ENCODE results near the gene HMCN1. TPM values are rescaled to one million over a fixed set of nuclear protein-coding genes. Genes with fewer than 3 reads are reported as not detected.

Gene HMCN1
- total RNA-seq, 3 donors from 2014 or later, result 2.0 to 8.6 (median 3.4) TPM

DNA sequence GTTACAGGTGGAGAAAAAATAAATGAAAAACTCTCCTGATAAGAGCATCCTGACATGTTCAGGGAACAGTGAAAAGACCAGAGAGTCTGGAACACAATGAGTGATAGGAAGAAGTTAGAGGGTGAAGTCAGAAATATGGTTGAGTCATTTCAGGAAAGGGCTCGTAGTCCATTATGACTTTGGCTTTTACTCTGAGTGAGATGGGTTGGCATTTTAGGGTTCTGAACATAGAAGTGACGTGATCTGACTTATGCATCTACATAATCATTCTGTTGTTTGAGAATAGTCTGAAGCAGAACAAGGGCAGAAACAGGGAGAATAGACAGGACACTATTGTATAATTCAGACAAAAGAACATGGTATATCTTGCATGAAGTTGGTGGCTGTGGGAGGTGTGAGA lies 5.8 kb downstream of the HMCN1 start:
- no peak overlapping the region for H3K4me3 ChIP-seq
- intact Hi-C loops (cut with DNase I, micrococcal nuclease), result no loop called here
- no peaks in the 10 kb centered on the region for H3K36me3 ChIP-seq (ENCODE audit: low read depth)
- DNase-seq, result no peak
- no peaks in the 10 kb centered on the region for H3K9me3 ChIP-seq
- TF ChIP-seq, protein P1, sequence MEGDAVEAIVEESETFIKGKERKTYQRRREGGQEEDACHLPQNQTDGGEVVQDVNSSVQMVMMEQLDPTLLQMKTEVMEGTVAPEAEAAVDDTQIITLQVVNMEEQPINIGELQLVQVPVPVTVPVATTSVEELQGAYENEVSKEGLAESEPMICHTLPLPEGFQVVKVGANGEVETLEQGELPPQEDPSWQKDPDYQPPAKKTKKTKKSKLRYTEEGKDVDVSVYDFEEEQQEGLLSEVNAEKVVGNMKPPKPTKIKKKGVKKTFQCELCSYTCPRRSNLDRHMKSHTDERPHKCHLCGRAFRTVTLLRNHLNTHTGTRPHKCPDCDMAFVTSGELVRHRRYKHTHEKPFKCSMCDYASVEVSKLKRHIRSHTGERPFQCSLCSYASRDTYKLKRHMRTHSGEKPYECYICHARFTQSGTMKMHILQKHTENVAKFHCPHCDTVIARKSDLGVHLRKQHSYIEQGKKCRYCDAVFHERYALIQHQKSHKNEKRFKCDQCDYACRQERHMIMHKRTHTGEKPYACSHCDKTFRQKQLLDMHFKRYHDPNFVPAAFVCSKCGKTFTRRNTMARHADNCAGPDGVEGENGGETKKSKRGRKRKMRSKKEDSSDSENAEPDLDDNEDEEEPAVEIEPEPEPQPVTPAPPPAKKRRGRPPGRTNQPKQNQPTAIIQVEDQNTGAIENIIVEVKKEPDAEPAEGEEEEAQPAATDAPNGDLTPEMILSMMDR (IDR thresholded peaks at IDR 0.05), result no peak
- ATAC-seq, result no peak
- H3K4me1 ChIP-seq (ENCODE audit: low read depth), result no peaks in the 10 kb centered on the region

DNA sequence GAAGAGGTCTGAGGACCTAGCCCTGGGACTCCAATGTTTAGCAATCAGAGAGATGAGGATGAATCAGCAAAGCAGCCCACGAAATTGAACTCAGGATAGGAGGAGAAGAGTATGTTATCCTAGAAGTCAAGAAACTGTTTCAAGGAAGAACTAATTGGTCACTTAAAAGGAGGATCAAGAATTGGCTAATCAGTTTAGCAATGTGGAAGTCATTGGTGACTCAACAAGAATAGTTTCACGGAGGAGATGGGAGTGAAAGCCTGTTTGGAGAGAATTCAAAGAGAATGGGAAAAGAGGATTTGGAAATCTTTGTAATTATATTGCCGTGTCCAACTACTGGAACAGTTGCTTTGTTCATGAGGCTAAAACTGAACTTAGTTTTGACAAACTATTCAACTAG lies 7.4 kb downstream of the HMCN1 start:
- Histone ChIP-seq H3K9me3 (no peaks in the 10 kb centered on the region), H3K4me3 (no peak overlapping the region), H3K36me3 (ENCODE audit: low read depth) (no peaks in the 10 kb centered on the region), H3K4me1 (ENCODE audit: low read depth) (no peaks in the 10 kb centered on the region)
- intact Hi-C loops (cut with DNase I, micrococcal nuclease), result no loop called here
- no peak for ATAC-seq
- no peak for DNase-seq
- TF ChIP-seq, protein P1 (IDR thresholded peaks at IDR 0.05), result no peak

DNA sequence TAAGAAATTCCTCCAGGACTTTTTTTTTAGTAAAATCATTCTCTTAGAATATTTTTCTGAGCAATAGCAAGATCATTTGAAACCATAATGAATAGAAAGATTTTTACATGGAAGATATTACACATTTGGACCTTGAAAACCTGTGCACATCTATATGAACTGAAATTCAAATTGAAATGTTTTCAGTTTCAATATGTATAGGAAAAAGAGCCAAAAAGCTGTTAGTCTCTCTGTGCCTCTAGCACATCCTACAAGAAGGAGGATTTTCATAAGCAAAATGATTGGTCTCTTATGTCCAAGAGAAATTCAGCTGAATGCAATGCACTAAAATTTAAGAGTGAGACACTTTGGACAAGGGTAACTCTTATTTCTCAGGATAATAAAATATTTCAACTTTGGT lies 8.2 kb downstream of the HMCN1 start:
- intact Hi-C loops (cut with DNase I, micrococcal nuclease), result no loop called here
- Histone ChIP-seq H3K4me1 (ENCODE audit: low read depth) (no peaks in the 10 kb centered on the region), H3K4me3 (no peak overlapping the region), H3K36me3 (ENCODE audit: low read depth) (no peaks in the 10 kb centered on the region), H3K9me3 (no peaks in the 10 kb centered on the region)
- TF ChIP-seq, protein P1 (IDR thresholded peaks at IDR 0.05), result no peak
- ATAC-seq (no peak), DNase-seq (no peak)

DNA sequence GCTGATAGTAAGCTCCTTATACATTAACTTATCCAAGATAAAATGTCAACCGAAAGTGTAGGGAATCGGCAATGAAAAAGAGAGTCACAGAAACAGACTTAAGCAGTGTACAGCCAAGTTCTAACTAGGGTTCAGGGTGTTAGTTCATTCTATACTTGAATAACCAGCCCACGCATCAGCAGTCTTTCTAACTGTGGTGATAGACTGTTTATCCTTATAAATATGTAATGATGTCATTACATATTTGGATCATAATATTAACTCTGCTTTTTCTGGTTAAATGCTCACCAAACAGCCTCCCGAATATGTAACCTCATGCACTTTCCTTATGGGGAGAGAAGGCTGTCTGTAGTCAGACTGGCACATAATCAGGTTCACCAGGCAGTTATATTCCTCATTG lies 11.0 kb downstream of the HMCN1 start:
- no peak for ATAC-seq
- H3K4me1 ChIP-seq (ENCODE audit: low read depth), result no peaks in the 10 kb centered on the region
- H3K9me3 ChIP-seq, result no peaks in the 10 kb centered on the region
- no peak for DNase-seq
- TF ChIP-seq, protein P1 (IDR thresholded peaks at IDR 0.05), result no peak
- H3K36me3 ChIP-seq (ENCODE audit: low read depth), result no peaks in the 10 kb centered on the region
- no peak overlapping the region for H3K4me3 ChIP-seq
- intact Hi-C loops (cut with DNase I, micrococcal nuclease), result no loop called here

DNA sequence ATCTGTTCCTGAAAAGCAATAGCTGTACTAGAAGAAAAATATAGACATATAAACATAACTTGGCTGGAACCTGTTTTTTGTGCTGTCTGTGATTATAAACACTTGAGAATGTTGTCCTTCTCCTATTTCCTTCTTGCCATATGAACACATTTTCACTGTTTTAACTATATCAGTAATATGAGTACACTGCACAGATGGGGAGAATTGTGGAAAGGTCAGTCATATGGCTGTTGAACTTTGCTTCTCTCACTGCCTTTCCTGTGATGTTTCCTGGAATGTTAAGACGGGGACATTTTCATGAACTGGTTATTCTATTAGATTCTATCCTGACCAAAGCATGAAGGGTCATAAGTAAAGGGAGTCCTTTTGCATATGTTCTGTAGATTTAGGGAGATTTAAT lies 24.9 kb downstream of the HMCN1 start:
- no peaks in the 10 kb centered on the region for H3K9me3 ChIP-seq
- ATAC-seq (no peak), DNase-seq (no peak)
- TF ChIP-seq, protein P1 (IDR thresholded peaks at IDR 0.05), result no peak
- intact Hi-C loops (cut with DNase I, micrococcal nuclease), result no loop called here
- no peaks in the 10 kb centered on the region for H3K4me1 ChIP-seq (ENCODE audit: low read depth)
- H3K4me3 ChIP-seq, result no peak overlapping the region
- H3K36me3 ChIP-seq (ENCODE audit: low read depth), result no peaks in the 10 kb centered on the region

DNA sequence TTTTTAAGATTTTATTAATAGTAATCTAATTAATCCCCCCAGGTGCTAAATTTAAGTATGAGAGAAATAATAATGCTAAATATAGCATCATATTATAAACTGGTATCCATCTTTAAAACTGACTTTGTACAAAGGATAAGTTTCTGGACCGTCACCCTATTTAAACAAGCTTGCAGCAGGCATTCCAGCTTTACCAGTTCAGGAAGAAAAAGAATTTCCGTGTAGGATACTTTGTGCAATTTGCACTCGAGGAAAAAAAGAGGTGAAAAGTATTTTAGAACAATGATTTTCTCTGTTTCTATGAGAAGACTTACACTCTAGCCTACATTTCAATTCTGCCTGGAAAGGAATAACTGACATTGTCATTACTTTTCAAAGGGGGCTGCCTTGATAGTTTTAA lies 27.6 kb downstream of the HMCN1 start:
- H3K9me3 ChIP-seq, result no peaks in the 10 kb centered on the region
- ATAC-seq (no peak), DNase-seq (no peak)
- H3K4me3 ChIP-seq, result no peak overlapping the region
- no peaks in the 10 kb centered on the region for H3K4me1 ChIP-seq (ENCODE audit: low read depth)
- H3K36me3 ChIP-seq (ENCODE audit: low read depth), result no peaks in the 10 kb centered on the region
- intact Hi-C loops (cut with DNase I, micrococcal nuclease), result no loop called here
- TF ChIP-seq, protein P1 (IDR thresholded peaks at IDR 0.05), result no peak

All from mucosa of descending colon (tissue), 3 donors.